Measurements from ENCODE around the gene DECR2. TPM values are rescaled to one million over a fixed set of nuclear protein-coding genes. Genes with fewer than 3 reads are reported as not detected.
A peak's percentile ranks its signal among the peaks of the same experiment; 100 is the strongest.
"Not testable (repeated sequence)": the region's sequence is repeated elsewhere in the genome, so short reads cannot be mapped to it uniquely, and the experiment has no call there.

Gene DECR2
- total RNA-seq, 1 donor from 2014 or later: 17.5 TPM

DNA sequence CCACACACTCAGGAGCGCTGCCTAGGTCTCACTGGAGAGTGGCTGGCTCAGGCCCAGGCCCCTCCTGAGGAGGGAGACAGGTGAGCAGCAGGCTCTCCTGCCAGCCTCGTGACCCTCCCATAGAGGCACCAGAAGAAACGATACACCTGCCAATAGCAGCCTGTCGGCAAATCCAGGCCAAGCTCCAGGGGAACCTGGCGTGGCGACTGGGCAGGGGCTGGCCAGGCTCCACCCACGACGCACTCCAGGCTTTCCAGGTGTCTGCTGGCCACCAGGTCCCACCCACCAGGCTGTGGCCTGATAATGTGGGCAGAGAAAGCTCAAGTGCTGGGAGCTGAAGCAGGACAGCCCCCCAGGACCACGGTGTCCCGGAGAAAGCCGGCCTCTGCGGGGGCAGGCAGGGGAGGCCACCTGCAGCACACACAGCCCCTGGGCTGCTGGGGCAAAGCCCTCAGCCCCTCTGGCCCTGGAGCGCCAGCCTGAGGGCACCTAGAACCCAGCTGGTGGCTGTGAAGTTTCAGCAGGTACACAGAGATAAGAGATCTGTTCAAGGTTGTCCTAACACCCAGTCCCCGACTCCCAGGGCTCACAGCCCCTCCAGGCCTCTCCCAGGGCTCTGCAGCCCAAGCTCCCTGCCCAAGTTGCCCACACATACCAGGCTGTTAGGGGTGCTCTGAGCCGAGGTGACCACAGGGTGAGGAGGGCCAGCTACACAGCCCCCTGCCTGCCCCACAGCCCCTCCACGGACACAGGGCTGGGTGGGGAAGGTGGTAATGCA lies 22.3 kb upstream of the DECR2 start:
- DNase-seq (ENCODE audit: low read depth): peak; percentile 22

- DNase-seq (ENCODE audit: low read depth): no peak
Measured at GRCh38 chr16:379961-380761, 21.5 kb upstream of the DECR2 start.

- DNase-seq (ENCODE audit: low read depth): no peak
Measured at GRCh38 chr16:380762-381011, 21.0 kb upstream of the DECR2 start.

DNA sequence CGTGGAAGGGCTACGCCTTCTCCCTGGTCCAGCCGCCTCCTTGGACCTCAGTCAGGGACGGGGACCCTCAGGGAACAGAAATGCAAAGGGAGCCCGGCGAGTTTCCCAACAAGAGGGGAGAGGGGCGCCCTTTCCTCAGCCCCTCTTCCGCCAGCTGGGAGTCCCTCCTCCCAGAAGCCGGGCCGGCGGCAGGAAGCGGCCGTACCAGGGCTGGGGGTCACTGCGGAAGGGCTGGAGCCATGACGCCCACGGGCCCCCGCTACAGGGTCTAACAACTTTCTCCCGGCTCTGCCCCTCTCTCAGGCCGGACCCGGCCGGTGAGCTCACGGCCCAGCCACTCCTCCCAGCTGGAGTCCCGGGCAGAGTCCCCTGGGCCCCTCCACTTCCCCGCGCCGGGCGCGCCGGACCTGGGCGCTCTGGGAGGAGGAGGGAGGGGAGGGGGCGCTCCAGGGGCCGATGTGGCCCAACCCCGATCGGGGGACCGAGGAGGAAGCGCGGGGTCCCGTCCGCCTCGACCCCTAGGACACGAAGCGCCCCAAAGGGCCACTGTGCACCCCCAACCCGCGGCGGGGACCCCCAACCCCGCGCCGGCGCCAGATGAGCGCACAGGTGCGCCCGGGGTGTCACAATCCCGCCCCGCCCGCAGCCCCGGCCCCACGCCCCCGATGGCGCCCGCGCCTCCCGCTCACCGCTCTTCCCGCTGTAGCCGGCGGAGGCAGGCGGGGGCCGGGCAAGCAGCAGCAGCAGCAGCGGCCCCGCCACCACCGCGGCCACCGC lies 20.5 kb upstream of the DECR2 start:
- DNase-seq (ENCODE audit: low read depth): no peak

GRCh38 chr16:381789-382717 lies 19.6 kb upstream of the DECR2 start, which contains the start of gene PGAP6:
TSS of gene PGAP6 (minus strand) at chr16:381978. CDS start at chr16:381821, 157 bp downstream.
- DNase-seq (ENCODE audit: low read depth): peak; percentile 15

DNA sequence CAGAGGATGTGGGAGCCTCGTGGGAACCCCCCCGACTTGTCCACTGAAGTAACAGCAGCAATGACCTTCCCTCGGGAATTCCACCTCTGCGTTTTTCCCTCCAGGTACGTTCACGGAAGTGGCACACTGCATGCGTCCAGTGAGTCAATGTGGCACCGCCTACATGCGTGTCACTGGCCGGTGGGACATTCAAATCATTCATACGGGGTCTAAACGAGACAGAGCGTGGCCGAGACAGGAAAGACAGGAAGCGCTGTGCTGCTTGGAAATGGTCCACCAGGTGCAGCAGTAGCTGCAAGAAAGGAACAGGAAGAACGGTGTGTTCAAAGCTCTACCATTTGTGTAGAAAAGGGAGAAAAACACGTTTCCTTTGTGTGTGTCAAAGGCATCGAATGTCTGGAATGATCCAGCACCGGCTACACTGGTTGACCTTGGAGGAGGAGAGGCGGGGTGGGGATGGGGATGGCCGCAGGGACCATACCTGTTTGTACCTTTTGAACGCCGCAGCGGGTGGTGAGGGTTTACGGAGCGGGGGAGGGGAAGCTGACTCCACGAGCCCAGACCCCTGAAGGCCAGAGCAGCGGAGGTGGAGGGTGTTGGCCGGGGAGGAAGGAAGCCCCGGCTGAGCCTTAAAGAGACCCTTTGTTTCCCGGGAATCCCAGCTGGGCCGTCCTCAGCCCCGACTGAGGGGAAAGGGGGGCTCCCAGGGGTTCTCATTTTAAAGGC lies 18.2 kb upstream of the DECR2 start:
- peak; percentile 62 for DNase-seq (ENCODE audit: low read depth)

GRCh38 chr16:386641-387156 lies 15.0 kb upstream of the DECR2 start:
- DNase-seq (ENCODE audit: low read depth): no peak

- not testable (repeated sequence) for DNase-seq (ENCODE audit: low read depth)
Measured at GRCh38 chr16:387761-388666, 13.7 kb upstream of the DECR2 start.

DNA sequence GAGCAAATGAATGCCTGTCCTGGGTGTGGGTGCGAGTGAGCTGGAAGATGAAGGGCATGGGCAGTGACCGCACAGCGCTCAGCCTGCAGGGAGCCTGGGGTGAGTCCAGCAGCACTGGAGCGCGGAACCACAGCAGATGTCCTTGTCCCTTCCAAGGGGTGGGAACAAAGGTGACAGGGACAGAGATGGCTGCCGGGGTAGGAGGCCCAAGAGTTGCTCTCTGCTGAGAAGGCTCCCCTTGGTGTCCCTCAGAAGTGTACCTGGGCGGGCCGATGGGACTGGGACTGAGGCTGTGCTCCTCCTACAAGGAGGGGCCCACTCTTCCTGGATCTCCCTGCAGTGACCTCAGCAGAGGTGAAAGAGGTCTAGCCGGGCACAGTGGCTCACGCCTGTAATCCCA lies 12.3 kb upstream of the DECR2 start:
- no peak for DNase-seq (ENCODE audit: low read depth)

DNA sequence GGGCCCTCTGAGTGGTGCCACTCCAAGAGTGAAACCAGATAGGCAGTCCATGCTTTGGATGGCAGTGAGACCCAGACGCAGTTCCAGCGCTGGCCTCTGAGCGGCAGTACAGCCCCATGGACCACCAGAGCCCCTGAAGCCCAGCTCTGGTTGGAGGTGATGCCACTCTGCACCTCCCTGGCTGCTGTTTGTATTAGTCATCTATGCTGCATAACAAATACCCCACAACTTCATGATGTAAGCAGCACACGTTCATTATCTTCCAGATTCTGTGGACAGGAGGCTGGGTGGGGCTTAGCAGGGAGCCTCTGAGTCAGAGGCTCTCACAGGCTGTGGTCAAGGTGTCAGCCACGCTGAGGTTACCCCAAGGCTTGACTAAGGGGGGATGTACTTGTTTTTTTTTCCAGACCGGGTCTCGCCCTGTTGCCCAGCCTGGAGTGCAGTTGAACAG lies 9.8 kb upstream of the DECR2 start:
- peak; percentile 86 for DNase-seq (ENCODE audit: low read depth)

- no peak for DNase-seq (ENCODE audit: low read depth)
Measured at GRCh38 chr16:392450-393030, 9.1 kb upstream of the DECR2 start.

DNA sequence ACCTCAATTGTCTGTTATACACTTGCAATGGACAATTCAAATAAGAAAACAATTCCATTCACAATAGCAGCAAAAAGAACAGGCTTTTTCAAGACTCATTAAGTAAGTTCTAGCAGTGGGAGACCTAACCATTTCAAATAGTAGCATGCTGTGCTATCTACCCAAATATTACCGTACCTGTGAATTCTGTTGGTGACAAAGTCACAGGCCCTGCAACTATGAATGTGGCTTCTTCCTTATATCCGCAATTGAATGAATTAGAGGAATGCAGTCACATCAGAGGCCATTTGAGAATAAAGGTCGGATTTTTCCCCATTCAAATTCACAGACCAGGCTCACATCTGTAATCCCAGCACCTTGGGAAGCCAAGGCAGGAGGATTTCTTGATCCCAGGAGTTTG lies 5.5 kb upstream of the DECR2 start:
- DNase-seq (ENCODE audit: low read depth): no peak

- no peak for DNase-seq (ENCODE audit: low read depth)
Measured at GRCh38 chr16:396605-397004, 5.1 kb upstream of the DECR2 start.

DNA sequence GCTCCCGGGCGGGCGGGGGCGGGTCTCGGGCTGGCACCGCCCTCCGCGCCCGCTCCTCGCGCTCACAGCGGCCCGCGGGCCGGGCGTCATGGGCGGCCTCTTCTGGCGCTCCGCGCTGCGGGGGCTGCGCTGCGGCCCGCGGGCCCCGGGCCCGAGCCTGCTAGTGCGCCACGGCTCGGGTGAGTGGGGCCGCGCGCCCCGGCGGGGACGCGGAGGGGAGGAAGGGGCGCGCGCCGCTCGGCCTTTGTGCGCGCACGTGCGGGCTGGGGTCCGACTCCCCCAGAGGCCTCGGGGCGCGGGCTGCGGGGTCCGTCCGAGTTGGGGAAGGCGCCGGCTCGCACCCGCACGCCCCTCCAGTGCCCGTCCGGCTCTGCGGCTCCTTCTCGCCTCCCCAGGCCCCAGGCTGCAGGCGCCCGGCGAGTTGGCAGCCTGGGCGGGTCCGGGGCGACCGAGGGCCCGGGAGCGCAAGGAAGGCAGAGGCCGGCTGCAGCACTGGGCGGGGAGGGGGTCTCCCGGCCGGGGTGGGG lies 4.5 kb upstream of the DECR2 start, which contains the start of gene NME4:
NME4 (plus strand) TSS at position 65 of the 527 bp plus-strand sequence; CDS start at position 89, 24 bp downstream.
- DNase-seq (ENCODE audit: low read depth): no peak

DNA sequence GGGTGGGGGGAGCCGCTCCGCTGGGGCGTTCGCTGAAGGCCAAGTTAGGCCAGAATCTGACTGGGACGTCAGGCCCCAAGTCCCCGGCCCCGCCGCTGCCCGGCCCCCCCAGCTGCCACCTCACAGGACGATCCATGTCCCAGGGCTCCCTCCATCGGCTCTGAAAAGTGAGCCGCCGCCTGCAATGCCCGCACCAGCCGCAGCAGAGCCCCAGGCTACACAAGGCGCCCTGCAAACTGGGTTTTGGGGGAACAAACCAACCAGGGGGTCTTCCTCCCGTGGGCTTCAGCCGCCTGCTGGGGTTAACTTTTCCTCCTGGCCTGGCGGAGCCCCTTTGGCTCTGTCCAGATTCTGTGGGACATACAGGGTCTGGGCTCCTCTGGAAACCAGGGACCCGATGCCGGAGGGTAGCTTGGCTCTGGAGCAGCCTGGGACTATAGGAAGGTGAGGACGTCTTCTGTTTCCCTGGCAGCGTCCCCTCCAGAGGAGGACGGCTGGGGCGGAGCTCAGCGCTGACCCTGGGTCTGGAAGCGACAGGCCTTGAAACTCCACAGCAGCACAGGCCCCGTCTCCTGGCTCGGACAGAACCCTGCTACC lies 3.9 kb upstream of the DECR2 start:
- peak; percentile 22 for DNase-seq (ENCODE audit: low read depth)

DNA sequence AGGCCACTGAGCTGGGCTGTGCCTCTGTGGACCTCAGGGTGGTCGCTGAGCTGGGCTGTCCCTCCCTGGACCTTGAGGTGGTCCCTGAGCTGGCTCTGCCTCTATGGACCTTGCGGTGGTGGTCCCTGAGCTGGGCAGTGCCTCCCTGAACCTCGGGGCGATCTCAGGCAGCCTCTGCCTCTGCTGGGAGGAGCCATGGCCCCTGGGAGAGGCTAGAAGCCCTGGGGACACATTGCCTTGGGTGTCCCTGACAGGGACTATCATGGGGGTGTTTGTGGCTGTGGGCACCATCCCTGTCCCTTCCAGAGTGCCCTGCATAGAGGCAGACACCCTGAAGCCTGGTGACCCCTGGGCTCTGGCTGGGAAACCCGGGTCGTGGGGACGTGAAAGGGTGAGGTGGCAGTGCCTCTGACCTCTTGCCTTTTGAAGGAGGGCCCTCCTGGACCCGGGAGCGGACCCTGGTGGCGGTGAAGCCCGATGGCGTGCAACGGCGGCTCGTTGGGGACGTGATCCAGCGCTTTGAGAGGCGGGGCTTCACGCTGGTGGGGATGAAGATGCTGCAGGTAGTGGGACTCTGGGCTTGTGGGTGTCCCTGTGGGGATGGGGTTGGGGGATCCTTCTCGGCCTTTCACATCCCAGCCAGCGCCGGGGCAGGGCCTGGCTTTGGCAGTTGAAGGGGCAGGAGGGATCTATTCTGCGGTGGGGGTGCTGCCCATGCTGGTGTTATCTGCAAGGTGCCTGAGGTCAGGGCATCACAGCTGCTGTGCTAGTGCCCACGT lies 2.9 kb upstream of the DECR2 start:
- DNase-seq (ENCODE audit: low read depth): no peak

DNA sequence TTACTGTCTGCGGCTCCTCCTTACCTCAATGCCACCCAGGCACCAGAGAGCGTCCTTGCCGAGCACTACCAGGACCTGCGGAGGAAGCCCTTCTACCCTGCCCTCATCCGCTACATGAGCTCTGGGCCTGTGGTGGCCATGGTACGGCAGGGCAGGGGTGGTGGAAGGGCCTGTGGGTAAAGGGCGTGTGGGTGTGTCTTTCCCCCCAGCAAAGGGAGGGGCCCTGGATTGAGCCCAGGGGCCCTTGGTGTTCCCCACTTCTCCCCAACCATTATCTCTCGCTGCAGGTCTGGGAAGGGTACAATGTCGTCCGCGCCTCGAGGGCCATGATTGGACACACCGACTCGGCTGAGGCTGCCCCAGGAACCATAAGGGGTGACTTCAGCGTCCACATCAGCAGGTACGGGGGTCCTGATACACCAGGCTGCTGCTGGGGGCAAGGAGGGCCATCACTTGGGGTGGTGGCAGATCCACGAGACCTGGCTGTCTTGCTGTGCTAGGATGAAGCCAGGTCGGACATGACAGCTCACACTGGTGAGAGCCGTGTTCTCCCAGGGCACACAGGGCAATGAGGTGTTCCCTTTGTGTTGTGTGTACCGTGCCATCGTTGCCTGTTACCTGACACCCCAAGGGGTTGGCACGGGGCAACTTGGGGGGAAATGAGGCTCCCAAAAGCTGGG lies 2.2 kb upstream of the DECR2 start:
- no peak for DNase-seq (ENCODE audit: low read depth)

All from renal cortical epithelial cell (primary cell).